HAP-1 (cell line): ENCODE measurements around the gene MTA1.

Experiments used
- DNase-seq, 2 experiments: peaks; one replicate each; pipeline ENCODE4 v3.0.0-alpha.2; 2016 to 2020; ENCODE audit warnings: low spot score in 2 of 2
- H3K27me3 ChIP-seq: fragments of 250-450 bp; sonication (Bioruptor Pico); 2 replicates; pipeline ENCODE4 v1.5.1; 2020; ENCODE audit warnings: low read depth, mild to moderate bottlenecking, moderate library complexity
- H3K36me3 ChIP-seq: fragments of 250-450 bp; sonication (Bioruptor Pico); replicated peaks from 2 replicates; pipeline ENCODE4 v1.5.1; 2020; ENCODE audit warnings: mild to moderate bottlenecking
- H3K4me1 ChIP-seq: fragments of 250-450 bp; sonication (Bioruptor Pico); 2 replicates; pipeline ENCODE4 v1.5.1; 2020; ENCODE audit warnings: mild to moderate bottlenecking
- H3K4me3 ChIP-seq: fragments of 250-450 bp; sonication (Bioruptor Pico); 2 replicates; pipeline ENCODE4 v1.5.1; 2020; ENCODE audit warnings: mild to moderate bottlenecking, moderate library complexity
- H3K9me3 ChIP-seq: fragments of 250-450 bp; sonication (Bioruptor Pico); 2 replicates; pipeline ENCODE4 v1.5.1; 2020; ENCODE audit warnings: mild to moderate bottlenecking, moderate library complexity
- in situ Hi-C: fragments of 300-500 bp; cut with MboI; formaldehyde crosslinking; loops from 3 replicates; pipeline ENCODE4 v1.14.3; 2020; ENCODE audit warnings: low sequenced_read_pairs, inconsistent platforms, mixed read lengths

The MTA1 gene

DNA sequence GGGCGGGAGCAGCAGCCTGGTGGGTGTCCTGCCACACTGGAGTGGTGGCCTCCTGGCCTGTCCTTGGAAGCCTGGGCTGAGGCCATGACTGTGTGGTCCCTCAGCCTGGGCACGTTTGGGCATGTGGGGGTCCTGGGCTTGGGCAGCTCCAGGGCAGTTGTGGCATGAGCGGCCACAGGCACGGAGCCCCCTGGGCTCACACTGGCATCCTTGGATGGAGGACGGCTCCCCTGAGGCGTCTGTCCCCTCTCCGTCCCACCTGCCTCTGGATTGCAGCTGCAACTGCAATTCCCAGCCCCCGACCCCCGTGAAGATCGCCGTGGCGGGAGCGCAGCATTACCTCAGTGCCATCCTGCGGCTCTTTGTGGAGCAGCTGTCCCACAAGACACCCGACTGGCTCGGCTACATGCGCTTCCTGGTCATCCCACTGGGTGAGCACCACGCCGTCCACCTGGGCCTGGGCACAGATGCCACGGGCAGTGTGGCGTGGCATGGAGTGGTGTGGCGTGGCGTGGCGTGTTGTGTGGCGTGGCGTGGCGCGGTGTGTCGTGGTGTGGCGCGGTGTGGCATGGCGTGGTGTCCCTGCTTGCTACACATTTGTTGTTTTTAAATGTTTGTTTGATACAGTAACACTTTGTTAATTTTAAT is 36.4 kb upstream of the MTA1 start:
- no peak for DNase-seq
- H3K36me3 ChIP-seq, result peaks cover 3% of the 10 kb centered on the region
- no peaks in the 10 kb centered on the region for H3K4me1 ChIP-seq
- no peak overlapping the region for H3K4me3 ChIP-seq
- H3K9me3 ChIP-seq, result no peaks in the 10 kb centered on the region
- no peaks in the 10 kb centered on the region for H3K27me3 ChIP-seq
- in situ Hi-C loops, result no loop called here

DNA sequence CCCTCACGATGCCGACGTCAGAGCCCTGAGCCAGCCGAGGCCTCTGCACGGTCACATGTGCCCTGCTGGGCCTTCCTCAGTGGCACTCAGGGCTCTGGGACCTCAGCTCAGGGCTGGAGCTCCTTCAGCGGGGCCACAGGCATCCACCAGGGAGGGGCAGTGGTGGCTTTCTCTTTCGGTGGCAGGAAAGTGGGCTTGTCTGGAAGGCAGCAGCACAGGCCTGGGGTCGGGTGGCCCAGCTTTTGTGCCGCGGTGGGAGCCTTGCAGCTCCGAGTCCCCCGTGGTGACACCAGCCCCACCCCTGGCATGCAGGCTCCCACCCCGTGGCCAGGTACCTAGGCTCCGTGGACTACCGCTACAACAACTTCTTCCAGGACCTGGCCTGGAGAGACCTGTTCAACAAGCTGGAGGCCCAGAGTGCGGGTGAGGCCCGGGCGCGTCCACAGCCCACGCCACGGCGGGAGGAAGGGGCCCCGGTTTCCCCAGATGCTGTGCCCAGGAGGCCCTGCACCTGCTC is 35.5 kb upstream of the MTA1 start:
- no peaks in the 10 kb centered on the region for H3K9me3 ChIP-seq
- H3K4me1 ChIP-seq, result no peaks in the 10 kb centered on the region
- no peak overlapping the region for H3K4me3 ChIP-seq
- no peaks in the 10 kb centered on the region for H3K27me3 ChIP-seq
- in situ Hi-C loops, result no loop called here
- peaks cover 3% of the 10 kb centered on the region for H3K36me3 ChIP-seq
- no peak for DNase-seq

- no peak for DNase-seq
- H3K4me3 ChIP-seq, result no peak overlapping the region
- peaks cover 3% of the 10 kb centered on the region for H3K36me3 ChIP-seq
- no peaks in the 10 kb centered on the region for H3K4me1 ChIP-seq
- no peaks in the 10 kb centered on the region for H3K9me3 ChIP-seq
- H3K27me3 ChIP-seq, result no peaks in the 10 kb centered on the region
- in situ Hi-C loops, result no loop called here
Observed at GRCh38 chr14:105384605-105385321, 34.9 kb upstream of the MTA1 start.

- DNase-seq, result no peak
- Histone ChIP-seq H3K4me1 (no peaks in the 10 kb centered on the region), H3K36me3 (peaks cover 3% of the 10 kb centered on the region; the same call in 1 of the 2 replicates), H3K9me3 (no peaks in the 10 kb centered on the region), H3K4me3 (no peak overlapping the region), H3K27me3 (no peaks in the 10 kb centered on the region)
- in situ Hi-C loops, result no loop called here
Observed at GRCh38 chr14:105385322-105385637, 34.3 kb upstream of the MTA1 start.

- peaks cover 3% of the 10 kb centered on the region; the same call in 1 of the 2 replicates for H3K36me3 ChIP-seq
- H3K4me1 ChIP-seq, result no peaks in the 10 kb centered on the region
- DNase-seq, result no peak
- no peak overlapping the region for H3K4me3 ChIP-seq
- no peaks in the 10 kb centered on the region for H3K27me3 ChIP-seq
- no peaks in the 10 kb centered on the region for H3K9me3 ChIP-seq
- in situ Hi-C loops, result no loop called here
Observed at GRCh38 chr14:105385698-105386365, 33.8 kb upstream of the MTA1 start.

DNA sequence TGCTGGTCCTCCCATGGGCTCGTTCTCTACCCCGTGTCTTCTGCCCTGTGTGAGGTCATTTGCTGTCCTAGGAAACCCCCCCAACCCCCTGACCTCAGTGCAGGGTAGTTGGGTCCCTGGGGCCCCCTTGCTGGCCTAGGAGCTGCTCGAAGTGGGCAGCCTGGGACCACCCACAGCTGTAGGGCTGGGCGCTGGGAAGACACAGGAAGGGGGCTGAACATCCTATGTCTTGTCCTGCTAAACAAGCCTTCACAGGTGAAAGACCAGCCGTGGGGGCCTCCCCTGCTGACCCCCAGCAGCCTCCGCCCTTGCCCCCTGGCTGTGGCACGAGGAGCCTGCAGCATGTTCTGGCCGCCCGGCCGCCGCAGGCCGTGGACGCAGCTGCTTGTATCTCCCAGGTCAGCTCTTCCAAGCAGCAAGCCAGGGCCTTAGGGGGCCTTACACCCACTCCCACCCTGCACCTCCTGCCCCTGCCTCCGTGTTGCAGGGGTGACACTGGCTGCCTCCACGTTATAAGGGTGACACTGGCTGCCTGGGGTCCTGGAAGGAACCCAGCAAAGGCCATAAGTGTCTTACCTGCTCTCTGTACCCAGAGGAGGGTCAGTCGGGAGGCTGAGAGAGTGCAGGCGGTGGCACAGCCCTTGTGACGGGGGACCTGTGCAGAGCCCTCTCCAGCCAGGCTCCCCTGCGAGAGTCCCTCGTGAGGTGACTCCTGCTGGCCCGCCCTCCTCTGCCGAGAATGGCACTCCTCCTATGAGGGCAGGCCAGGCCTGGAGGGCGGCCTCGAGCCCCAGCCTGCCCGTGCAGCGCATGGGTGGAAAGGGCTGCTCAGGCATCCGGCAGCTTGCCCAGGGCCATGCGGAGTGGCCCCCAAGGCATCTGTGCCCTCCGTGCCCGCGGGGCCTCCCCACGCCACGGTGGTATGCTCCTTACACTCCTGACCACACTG is 32.8 kb upstream of the MTA1 start:
- DNase-seq, result no peak
- no peaks in the 10 kb centered on the region for H3K27me3 ChIP-seq
- no peaks in the 10 kb centered on the region for H3K9me3 ChIP-seq
- peaks cover 3% of the 10 kb centered on the region; the same call in 1 of the 2 replicates for H3K36me3 ChIP-seq
- H3K4me3 ChIP-seq, result no peak overlapping the region
- H3K4me1 ChIP-seq, result no peaks in the 10 kb centered on the region
- in situ Hi-C loops, result no loop called here

GRCh38 chr14:105387530-105387922 is 32.1 kb upstream of the MTA1 start:
- H3K27me3 ChIP-seq, result no peaks in the 10 kb centered on the region
- H3K36me3 ChIP-seq, result peaks cover 3% of the 10 kb centered on the region; the same call in 1 of the 2 replicates
- no peak for DNase-seq
- no peaks in the 10 kb centered on the region for H3K9me3 ChIP-seq
- in situ Hi-C loops, result no loop called here
- H3K4me1 ChIP-seq, result no peaks in the 10 kb centered on the region
- H3K4me3 ChIP-seq, result no peak overlapping the region

DNA sequence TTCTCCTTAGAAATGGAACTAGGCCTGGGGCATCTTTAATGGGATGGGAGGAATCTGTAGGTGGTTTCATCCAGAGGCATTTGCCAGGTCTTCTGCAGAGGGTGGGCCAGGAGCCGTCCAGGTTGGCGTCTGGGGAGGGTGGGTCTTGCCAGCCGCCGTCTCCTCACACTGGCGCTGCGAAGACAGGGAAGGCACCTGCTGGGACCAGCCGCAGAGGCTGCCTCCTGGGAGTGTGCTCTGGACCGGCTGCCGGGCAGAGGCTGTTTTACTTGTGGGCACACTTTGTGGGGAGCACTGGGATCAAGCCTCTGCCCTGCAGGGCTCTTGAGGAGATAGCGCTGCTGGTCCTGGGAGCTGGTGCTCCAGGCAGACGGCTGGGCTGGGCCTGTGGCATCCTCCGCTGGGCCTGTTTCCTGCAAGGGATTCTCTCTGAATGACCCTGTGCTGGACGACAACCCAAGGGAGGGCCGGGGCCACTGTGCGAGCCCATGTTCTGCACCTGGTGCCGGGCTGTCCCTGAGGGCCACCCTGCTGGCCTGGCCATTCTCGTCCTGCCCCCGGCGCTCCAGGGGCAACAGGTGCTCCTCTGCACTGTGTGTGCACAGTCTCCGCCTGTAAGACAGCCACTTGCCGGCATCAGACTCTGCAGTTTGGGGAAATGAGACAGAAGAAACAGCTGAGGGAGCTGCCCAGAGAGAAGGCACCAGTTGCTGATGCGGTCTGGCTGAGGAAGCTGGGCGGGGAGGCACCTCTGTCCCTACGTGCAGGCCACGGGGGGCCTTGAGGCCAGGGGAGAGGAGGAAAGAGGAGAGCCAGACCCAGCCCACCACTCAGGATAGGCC is 31.3 kb upstream of the MTA1 start:
- in situ Hi-C loops, result no loop called here
- H3K36me3 ChIP-seq, result peaks cover 3% of the 10 kb centered on the region; the same call in 1 of the 2 replicates
- no peak overlapping the region for H3K4me3 ChIP-seq
- H3K9me3 ChIP-seq, result no peaks in the 10 kb centered on the region
- H3K4me1 ChIP-seq, result no peaks in the 10 kb centered on the region
- no peaks in the 10 kb centered on the region for H3K27me3 ChIP-seq
- no peak for DNase-seq

DNA sequence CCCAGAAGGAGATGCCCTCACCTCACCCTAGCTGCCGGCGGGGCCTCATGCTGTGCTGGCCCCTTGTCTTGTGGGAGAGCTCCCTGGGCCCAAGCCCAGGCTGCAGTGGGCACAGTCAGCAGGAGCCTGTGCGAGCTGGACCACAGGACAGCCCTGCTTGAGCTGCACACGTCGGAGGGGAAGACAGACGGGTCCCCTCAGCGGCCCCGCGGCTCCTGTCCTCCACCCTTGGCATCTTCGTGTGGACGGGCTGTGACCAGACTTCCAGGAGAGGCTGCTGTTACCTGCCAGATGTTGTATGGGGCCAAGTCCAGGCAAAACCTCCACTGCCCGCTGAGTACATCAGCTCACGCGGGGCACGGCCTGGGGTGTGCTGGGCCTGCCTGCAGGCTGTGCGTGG is 30.7 kb upstream of the MTA1 start:
- Histone ChIP-seq H3K4me1 (no peaks in the 10 kb centered on the region), H3K27me3 (no peaks in the 10 kb centered on the region), H3K9me3 (no peaks in the 10 kb centered on the region), H3K36me3 (peaks cover 3% of the 10 kb centered on the region; the same call in 1 of the 2 replicates), H3K4me3 (no peak overlapping the region)
- in situ Hi-C loops, result no loop called here
- no peak for DNase-seq

DNA sequence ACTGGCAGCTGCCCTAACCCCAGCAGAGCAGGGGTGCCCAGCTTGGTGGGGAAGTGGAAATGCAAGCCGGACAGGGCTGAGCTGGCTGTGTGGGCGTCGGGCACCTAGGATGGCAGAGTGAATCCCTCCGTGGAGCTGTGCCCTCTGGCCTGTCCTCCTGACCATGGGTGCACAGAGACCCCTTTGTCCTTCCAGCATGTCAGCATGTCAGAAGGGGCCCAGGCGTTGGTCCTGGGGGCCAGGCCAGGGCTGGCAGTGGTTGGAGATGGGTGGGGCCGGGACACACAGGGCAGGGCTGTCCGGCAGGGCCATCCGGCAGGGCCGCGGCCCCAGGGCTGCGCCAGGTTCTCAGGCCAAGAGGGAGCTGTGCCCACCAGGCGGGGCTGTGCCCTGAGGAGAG is 30.1 kb upstream of the MTA1 start:
- H3K4me1 ChIP-seq, result no peaks in the 10 kb centered on the region
- H3K4me3 ChIP-seq, result no peak overlapping the region
- H3K27me3 ChIP-seq, result no peaks in the 10 kb centered on the region
- in situ Hi-C loops, result no loop called here
- H3K9me3 ChIP-seq, result no peaks in the 10 kb centered on the region
- DNase-seq, result no peak
- peaks cover 3% of the 10 kb centered on the region; the same call in 1 of the 2 replicates for H3K36me3 ChIP-seq

GRCh38 chr14:105389976-105390848 is 29.4 kb upstream of the MTA1 start:
- in situ Hi-C loops, result no loop called here
- Histone ChIP-seq H3K9me3 (no peaks in the 10 kb centered on the region), H3K4me1 (no peaks in the 10 kb centered on the region), H3K27me3 (no peaks in the 10 kb centered on the region), H3K36me3 (no peaks in the 10 kb centered on the region), H3K4me3 (no peak overlapping the region)
- no peak for DNase-seq

DNA sequence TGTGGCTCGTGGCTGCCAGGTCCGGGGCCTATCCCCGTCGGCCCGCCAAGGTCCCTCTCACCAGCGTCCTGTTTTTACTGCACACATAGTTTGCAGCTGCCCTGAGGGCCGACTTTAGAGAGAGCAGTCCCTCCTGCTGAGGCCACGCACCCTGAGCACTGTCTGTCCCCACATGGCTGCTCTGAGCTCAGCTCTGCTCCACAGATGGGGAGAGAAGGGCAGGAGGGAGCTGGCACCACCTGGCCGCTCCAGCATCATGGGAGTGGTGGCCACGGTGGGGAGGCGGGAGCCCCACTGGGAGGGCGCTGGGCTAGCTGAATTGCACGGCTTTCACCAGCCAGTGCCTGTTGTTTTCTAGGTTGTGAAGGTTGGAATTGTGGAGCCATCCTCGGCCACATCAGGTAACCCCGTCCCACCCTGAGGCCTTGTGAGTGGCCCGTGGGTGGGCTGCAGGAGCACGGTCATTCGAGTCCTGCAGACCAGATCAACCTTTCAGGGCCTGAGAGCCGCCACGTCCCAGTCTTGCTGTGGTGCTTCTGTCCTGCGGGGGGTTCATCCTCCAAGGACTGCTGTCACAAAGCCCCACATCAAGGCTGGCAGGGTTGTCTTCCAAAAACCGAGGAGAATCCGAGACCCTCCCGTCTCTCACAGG is 28.7 kb upstream of the MTA1 start:
- H3K27me3 ChIP-seq, result no peaks in the 10 kb centered on the region
- H3K4me3 ChIP-seq, result no peak overlapping the region
- no peak for DNase-seq
- in situ Hi-C loops, result no loop called here
- H3K9me3 ChIP-seq, result no peaks in the 10 kb centered on the region
- H3K4me1 ChIP-seq, result no peaks in the 10 kb centered on the region
- H3K36me3 ChIP-seq, result no peaks in the 10 kb centered on the region
